Activated T-cell treated with anti-CD3 and anti-CD28 coated beads for 24 hours (primary cell): ENCODE results near the gene INTS11.

Experiments
- DNase-seq: peaks from one replicate; pipeline ENCODE4 v3.0.0-alpha.2; 2020; ENCODE audit warnings: low read depth

The INTS11 gene

DNA sequence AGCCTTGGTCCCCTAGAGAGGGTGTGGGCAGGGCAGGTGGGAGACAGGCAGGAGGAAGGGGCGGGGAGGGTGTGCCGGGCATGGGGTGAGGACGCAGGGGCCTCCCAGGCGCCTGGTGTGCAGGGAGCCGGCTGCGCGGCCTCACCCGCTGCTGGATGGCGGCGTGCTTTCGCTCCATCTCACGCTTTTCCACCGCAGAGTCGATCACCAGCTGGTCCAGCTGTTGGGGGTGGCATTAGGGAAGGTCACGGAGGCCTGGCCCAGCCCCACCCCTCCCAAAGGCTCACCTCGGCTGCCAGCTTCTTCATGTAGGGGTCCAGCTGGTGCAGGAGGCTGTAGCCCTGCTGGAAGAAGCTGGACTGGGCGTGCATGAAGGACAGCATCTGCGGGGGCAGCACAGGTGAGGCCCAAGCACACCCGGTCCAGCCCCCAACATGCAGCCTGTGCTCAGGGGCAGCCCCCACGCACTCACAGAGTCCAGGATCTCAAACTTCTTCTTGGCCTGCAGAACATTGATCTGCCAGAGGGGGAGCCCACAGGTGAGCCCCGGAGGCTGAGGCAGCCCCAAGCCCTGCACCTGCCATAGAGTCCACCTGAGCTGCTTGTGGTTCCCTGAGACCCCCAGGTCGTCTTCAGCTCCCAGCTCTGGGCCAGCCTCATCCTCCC lies 24.6 kb downstream of the INTS11 start:
- no peak for DNase-seq

DNA sequence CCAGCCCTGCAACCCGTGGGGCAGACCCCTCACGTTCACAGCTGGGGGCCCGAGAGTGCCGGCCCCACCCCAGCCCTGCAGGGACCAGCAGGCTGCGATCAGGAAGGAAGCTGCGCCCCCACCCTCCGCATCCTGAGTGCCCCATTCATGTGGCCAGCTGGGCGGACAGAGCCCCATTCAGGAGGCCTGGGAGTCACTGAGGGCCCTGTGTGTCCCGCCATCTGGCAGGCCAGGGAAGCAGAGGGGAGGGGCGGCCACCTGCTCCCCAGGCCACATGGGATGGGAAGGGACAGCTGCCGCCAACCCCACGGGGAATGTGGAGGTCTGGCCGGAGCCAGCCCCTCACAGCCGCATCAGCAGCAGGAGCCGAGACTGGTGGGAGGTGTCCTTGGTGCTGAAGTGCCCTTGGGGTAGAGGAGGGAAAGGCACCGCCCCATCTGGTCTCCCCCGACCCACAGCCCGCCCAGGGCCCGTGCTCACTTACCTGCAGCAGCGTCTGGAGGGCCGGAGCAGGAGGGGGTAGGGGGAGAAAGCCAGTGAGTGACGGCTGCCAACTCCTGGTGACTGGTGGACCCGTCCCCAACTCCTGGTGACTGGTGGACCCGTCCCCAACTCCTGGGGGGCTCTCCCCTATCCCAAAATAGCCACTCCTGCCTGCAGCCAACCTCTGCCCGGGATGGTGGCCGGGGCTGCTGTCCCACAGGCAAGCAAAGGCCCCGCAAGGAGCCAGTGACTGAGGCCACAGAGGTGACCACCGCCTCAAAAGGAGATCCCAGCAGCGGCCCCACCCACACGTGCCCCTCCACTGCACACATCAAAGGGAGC lies 25.4 kb downstream of the INTS11 start:
- no peak for DNase-seq

DNA sequence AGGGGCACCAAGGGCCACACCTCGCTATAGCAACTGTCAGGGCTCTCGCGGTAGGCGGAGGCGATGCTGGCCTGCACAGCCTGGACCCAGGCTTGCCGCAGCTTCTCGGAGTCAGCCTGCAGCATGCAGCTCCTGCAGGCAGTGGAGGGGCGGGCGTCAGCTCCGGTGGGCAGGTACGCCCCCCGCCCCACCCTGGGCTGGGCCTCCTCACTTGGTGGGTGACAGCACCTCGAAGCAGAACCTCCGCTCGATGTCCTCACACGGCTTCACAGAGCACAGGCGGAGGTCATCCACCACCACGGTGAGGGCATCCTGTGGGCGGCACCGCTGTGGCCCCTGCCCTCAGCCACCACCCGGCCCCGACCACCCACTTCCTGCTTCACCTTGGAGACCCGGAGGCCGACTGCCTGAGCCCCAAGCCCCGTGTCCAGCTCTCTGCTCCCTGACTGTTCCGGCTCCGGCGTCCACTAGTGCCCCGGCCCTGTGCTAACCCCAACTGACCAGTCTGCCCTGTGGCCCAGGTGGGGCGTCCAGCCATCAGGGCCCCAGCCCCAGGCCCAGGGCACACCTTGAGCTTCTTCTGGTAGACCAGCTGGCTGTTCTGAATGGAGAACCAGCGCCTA lies 26.5 kb downstream of the INTS11 start:
- DNase-seq, result no peak

DNA sequence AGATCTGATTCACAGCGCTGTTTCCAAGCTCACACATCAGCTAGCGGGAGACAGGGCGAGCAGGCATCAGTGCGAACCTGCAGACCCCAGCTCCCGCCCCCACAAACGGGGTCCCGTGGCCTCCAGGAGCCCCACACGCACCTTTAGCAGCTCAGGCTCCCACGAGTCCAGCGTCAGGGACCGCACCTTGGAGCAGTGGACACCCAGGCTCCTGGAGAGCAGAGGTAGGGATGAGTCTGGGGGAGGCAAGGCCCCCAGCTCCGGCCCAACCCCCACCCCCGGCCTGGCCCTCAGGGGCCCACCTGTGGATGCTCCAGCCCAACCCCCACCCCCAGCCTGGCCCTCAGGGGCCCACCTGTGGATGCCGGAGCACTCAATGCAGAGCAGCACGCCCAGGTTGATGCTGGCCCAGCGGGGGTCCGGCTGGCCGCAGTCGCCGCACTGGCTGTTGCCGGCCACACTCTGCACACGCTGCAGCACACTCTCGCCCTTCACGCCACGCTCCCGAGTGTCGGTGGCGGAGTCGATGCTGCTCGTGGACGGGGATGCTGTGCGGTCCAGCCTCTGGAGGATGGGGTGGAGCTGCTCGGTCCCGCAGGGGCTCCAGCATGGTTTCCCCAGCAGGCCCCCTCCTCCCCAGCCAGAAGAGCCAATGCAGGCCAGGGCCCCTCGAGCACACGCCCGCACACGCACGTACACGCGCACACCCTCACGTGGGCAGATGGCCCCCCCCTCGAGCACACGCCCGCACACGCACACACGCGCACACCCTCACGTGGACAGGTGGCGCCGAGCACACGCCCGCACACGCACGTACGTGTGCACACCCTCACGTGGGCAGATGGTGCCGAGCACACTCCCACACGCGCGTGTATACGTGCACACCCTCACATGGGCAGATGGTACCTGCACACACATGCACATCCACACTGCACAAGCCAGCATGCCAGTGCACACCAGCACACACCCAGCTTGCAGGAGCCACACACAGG lies 28.1 kb downstream of the INTS11 start:
- no peak for DNase-seq

DNA sequence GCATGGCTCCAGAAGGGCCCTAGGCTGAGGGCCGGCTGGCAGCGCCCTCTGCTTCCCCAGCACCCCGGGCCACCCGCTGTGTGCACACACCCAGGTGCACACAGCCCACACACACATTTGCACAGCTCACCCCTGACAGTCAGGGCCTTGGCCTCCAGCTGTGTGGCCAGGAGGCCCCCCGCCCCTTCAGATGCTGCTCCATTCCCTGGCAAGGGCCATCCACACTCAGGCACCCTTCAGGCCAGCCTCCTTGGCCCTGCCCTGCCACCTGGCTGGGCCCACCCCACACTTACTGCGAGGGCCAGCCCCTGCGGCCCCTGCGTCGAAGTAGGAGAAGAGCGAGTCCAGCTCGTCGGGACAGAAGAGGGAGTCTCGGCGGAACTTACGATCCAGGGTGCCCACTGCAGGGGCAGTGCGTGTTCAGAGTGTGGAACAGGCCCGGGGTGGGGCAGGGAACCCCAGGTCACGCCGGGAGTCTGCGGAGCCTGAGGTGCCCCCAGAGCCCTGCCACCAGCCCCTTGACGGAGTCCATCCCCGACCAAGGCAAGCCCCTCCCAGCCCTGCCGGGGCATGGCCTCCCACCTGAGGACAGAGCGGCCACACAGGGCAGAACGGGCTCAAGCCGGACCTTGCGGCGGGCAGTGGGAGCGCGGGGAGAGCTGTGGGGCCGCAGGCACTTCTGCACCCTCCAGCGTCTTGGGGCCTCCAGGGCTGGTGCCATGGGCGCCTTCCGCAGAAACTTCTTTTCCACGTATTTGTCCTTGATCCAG lies 29.1 kb downstream of the INTS11 start:
- no peak for DNase-seq

DNA sequence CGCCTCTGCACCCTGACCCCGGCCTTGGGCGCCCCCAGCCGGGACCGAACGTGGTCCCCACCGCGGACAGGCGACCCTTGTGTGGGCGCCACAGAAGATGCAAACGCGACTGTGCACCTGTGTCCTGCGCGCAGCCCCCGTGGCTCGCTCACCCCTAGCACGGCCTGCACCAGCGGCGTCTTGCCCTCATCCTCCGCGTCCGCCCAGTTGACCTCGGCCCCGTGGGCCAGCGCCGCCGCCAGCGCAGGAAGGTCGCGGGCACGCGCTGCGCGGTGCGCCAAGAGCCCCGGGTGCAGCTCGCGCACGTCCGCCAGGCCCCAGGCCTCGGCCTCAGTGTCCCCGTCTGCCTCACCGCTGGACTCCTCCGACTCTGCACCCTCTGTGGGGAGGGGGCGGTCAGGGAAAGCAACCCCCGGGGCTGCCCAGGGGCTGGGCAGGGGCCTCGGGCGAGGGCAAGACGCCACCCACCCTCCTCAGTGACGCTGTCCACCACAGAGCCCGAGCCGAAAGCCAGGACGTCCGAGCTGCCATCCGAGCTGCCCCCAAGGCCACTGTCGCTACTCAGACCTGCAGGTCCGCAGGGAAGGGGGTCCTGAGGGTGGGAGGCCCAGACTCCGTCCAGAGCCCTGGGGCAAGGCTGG lies 30.1 kb downstream of the INTS11 start:
- no peak for DNase-seq

DNA sequence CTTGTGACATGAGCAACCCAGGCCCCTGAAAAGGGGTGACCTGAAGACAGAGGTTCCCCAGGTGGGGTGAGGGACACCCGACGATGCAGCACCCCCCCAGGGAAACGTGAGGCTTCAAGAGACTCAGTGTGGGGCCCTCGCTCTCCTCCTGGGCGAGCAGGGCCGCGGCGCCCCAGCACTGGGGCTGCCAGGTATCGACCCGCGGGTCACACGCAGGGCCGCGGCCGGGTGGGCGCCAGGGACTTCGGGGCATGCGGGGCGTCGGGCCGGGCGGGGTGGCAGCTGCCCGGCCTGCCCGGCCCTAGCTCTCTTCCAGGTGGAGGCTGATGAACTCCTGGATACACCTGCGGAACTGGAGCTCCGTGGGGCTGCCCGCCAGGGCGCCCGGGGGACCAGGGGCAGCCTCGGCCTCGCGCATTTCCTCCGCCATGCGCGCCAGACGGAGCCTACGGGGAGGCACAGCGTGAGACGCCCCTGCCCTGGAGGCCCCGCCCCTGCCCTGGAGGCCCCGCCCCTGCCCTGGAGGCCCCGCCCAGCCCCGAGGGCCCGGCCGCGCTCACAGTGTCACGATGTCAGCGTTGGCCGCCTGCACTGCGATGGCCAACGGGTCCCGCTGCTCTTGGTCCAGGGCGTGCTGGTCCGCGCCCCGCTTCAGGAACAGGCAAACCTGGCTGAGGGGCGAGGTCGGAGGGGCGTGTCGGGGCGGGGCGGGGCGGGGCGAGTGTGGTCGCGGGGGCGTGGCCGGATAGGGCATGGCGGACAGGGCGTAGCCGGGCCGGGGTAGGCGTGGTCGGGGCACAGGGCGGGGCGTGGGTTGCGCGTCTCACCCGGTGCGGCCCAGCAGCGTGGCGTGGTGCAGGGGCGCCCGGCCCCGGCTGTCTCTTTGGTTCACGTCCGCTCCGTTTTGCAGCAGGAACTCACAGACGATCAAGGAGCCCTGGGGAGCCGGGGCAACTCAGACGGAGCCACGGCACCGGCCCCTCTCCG lies 30.9 kb downstream of the INTS11 start:
- no peak for DNase-seq

DNA sequence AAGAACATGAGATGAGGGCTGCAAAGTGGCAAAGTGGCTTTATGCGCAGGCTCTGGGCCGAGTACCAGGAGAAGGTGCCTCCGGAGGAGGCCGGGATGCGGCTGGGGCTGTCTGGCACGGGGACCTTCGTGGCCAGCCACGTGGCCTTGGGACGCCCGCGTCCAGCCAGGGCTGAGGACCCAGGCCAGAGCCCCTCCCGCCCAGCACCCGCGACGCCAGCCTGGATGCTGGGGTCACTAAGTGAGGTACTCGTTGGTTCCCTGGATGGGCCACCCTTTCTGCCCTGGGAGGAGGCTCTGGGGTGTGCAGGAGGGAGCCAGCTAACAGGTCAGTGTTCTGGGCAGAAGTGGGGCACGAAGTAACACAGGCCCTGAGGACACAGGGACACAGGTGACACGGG lies 31.6 kb downstream of the INTS11 start:
- no peak for DNase-seq

DNA sequence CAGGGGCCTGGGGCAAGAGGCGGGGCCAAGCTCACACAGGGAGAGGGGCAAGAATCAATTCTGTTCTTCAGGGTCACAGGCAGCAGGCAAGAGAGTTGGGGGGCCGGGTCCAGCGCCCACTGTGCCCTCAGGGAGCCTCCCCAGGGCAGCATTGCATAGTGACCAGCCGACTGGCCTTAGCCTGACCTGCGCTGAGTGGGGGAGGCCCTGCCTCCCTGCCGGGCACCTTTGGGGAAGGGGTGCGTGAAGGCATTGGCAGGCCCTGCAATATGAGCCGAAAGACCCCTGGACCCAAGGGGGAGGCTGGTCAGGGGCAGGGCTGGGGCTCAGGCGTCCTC lies 32.0 kb downstream of the INTS11 start:
- DNase-seq, result no peak

DNA sequence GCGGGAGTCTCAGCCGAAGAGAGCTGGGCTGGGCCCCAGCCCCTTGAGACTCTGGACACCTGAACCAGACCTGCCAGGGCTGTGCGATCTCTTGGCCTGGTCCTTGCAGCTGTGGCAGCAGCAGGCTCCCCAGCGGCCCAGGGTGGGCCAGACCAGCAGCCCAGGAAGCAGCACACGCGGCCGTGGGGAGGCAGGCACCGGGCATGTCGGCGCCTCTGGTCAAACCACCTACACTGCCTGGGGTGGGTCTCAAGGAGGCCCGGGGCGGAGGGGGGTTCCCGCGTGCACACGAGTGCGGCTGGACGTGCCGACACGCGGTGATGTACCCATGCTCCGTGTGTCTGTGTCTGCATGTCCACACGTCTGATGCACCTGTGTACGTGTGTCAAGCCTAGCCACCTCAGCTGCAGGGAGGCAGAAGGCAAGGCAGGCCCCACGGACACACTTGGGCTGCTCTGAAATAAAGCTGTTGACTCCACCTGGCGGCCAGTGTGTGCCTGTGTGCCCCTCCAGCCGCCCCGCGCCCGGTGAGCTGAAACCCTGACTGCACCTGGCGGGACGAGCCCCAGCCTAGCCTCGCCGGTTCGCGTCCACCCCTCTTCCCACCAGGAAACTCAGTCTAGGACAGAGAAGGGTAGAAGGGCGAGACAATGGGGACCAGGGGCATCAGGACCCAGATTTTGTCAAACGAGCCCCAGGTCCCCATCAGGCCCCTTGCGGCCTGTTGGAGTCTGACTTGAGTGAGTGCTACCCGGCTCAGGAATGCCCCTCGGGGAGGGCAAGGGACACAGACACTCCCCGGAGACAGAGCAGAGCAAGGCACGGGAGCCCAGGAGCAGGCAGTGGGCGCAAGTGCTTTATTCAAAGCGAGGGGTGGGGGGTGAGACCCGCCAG lies 32.7 kb downstream of the INTS11 start:
- DNase-seq, result peak; percentile 51

DNA sequence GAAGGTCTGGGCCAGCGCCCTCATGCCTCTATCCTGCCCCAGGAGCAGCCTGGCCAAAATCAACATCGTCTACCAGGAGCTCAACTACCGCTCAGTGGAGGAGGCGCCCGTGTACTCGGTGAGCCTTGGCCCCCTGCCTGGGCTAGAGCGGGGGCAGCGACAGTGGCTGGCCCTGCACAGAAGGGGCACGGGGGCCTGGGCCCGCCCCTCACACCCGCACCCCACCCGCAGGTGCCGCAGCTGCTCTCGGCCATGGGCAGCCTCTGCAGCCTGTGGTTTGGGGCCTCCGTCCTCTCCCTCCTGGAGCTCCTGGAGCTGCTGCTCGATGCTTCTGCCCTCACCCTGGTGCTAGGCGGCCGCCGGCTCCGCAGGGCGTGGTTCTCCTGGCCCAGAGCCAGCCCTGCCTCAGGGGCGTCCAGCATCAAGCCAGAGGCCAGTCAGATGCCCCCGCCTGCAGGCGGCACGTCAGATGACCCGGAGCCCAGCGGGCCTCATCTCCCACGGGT lies 33.4 kb downstream of the INTS11 start:
- DNase-seq, result no peak

DNA sequence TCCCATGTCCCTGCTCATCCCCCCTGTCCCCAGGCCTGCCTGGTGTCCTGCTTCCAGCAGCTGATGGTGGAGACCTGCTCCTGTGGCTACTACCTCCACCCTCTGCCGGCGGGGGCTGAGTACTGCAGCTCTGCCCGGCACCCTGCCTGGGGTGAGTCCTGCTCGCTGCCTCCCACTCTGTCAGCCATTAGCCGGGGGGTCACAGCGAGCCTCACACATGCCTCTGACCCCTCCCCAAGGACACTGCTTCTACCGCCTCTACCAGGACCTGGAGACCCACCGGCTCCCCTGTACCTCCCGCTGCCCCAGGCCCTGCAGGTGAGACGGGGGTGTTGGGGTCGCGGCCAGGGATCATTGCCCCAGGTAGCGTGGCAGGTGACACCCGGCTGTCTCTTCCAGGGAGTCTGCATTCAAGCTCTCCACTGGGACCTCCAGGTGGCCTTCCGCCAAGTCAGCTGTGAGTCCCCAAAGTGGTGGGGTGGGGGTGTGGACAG lies 34.2 kb downstream of the INTS11 start:
- DNase-seq, result peak; percentile 55

DNA sequence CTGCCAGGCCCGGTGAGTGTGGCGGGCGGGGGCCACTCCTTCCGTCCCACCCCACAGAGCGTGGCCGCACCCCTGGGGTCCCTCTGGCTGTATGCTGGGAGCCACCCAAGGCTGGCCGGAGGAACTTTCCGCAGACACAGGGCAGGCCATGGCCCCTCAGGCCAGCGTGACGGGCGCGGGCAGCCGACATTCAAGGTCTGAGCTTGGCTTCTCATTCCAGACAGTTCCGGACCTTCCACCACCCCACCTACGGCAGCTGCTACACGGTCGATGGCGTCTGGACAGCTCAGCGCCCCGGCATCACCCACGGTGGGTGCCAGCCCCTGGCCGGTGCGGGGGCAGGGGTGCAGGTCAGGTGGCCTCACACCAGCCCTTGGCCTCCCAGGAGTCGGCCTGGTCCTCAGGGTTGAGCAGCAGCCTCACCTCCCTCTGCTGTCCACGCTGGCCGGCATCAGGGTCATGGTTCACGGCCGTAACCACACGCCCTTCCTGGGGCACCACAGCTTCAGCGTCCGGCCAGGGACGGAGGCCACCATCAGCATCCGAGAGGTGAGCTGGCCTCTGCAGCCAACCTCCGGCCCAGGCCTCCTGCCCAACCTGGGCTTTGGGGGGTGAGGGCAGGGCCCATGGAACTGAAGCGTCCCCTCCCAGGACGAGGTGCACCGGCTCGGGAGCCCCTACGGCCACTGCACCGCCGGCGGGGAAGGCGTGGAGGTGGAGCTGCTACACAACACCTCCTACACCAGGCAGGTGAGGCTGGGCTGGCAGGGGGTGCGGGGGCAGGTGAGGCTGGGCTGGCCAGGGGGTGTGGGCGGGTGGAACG lies 37.0 kb downstream of the INTS11 start:
- no peak for DNase-seq

DNA sequence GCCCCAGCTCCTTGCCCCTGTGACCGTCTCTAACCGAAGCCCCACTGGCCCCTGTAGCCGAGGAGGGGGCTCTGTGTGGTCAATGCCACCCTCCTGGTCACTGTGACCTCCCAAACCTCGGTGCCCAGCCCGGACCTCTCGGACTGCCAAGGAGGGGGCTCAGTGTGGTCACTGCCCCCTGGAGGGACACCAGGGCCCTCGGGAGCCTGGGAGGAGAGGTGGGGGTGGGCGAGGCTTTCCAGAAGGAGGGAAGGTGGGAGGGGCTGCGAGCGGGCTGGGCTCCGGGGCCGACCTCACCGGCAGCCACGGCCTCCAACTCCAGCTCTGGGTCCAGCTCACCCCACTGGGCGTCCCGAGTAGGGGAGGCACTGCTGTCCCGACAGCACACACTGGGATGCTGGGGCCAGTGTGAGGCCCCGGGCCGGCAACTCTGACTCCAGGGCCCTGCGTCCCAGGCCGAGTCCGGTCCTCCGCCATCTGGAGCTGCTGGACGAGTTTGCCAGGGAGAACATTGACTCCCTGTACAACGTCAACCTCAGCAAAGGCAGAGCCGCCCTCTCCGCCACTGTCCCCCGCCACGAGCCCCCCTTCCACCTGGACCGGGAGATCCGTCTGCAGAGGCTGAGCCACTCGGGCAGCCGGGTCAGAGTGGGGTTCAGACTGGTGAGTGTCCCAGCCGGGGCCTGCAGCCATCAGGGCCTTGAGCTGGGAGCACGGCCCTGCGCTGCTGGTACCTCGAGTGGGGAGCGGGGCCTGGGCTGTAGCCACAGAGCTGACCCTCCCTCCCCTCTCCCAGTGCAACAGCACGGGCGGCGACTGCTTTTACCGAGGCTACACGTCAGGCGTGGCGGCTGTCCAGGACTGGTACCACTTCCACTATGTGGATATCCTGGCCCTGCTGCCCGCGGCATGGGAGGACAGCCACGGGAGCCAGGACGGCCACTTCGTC lies 37.9 kb downstream of the INTS11 start:
- DNase-seq, result no peak

DNA sequence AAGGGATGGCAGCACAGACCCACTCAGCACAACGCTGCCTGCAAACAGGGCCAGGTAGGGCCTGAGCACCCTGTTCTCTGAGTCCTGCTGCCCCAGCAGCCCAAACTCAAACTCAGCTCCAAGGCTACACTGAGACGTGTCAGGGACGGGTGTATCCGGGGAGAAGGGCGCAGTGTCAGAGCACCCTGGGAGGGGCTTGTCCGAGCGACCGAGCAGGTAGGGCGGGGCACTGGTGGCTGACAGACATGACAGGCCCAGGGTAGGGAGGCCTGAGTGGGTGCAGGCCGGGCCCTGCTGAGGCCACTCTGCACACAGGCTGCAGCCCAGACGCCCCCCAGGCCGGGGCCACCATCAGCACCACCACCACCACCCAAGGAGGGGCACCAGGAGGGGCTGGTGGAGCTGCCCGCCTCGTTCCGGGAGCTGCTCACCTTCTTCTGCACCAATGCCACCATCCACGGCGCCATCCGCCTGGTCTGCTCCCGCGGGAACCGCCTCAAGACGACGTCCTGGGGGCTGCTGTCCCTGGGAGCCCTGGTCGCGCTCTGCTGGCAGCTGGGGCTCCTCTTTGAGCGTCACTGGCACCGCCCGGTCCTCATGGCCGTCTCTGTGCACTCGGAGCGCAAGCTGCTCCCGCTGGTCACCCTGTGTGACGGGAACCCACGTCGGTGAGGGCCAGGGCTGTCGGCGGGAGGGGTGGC lies 38.7 kb downstream of the INTS11 start:
- no peak for DNase-seq
